NCI-H2196 treated with DMSO at 0.1 percent for 48 hours (cell line): Measurements from ENCODE around the gene NFAM1.

Source experiments
- DNase-seq: peaks from one replicate; lab custom pipeline; 2025; ENCODE audit not compliant: unreplicated experiment; lab: John Stamatoyannopoulos, UW

The NFAM1 gene

GRCh38 chr22:42432020-42432596 lies at the start of gene NFAM1:
TSS of gene NFAM1 (minus strand) at chr22:42432403. CDS start at chr22:42432357, 46 bp downstream.
- no peak for DNase-seq

DNA sequence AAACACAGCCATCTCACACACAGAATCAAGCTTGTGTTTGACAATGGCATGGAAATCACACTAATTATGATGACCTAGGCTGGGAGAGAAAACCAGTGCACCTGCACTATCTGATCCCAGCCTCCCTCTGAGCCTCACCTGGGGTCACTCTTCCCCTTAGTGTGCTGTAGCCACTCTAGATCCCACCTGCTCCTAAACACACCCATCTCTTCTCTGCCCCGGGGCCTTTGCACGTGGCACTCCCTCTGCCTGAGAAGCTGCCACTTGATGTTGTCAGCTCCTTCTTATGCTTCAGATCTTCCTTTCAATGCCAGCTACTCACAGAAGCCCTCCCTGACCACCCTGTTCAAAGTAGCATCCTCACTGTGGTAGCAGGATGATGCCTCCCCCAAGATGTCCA lies 42.9 kb upstream of the NFAM1 start:
- no peak for DNase-seq

DNA sequence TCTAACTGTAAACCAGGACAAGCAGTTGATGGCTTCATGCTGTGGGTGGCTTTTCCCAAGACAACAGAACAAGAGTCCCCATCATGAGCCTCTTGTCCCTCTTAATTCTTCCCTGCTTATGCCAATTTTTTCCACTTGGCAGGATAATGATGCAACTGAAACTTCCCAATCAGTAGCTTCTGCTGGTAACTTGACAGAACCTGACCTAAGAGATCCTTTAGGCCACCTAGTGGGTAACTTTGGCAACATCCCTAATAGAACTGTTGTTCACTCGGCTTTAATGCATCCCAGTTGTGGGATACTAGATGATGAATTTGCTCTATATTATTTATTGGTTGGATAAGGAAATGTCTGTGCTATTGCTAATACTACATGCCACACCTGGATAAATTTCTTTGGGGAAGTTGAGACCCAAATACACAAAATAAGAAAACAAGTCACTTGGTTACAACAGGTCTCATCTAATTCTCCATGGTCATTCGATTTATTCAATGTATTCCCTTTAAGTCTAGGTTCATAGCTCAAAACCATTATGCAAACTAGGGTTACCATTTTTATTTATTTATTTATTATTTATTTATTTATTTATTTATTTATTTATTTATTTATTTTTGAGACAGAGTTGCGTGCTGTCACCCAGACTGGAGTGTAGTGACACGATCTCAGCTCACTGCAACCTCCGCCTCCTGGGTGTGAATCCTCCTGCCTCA lies 41.4 kb upstream of the NFAM1 start:
- DNase-seq: peak; percentile 38

DNA sequence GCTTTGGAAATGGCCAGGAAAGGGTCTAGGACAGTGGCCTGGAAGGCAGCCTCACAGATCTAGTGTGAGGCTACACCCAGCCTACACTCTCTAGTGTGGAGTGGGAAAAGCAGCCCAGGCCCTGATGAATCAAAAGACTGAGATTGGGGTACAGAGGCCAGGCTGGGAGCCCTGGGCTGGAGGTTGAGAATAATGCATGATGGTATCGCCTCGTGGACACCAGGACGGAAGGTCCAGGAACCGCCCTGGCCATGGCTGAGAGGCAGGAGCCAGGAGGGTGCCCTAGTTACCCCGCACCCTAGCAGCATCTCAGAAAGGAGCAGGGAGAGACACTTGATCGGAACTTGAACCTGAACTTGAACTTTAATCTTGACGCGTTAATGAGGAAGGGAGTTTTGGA lies 40.5 kb upstream of the NFAM1 start:
- no peak for DNase-seq

GRCh38 chr22:42471441-42471840 lies 39.2 kb upstream of the NFAM1 start:
- no peak for DNase-seq

DNA sequence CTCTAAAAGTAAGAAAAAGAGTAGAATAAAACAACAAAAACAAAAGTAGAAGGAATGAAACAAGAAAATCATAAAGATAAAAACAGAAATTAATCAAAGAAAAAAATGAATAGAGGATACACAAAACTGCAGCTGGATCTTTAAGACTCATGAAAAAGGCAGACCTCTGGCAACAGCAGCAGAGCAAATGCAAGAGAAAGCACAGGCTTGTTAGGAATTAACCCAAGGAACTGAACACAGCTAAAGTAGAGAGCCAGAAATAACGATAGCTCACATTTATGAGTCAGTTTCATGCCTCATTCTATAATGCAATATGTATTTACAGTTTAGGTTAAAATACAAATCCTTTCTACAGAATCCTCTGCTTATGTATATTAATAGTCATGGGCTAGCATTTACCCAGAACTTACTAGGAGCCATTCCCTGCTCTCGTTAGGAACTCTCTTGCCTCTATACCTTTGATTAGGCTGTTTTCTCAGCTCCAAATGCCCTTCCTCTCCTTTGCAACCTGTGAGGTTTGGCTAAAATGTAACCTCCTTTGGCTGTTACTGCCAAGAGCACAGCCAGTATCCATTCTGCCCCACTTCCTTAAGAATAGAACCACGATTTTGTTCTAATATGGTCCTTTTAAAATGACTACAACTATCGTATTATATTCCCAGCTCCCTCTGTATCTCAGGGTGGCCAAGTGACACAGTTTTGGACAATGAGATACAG lies 38.3 kb upstream of the NFAM1 start:
- DNase-seq: no peak

GRCh38 chr22:42468841-42469240 lies 36.6 kb upstream of the NFAM1 start:
- DNase-seq: no peak

- peak; percentile 24 for DNase-seq
Measured at GRCh38 chr22:42462016-42462415, 29.8 kb upstream of the NFAM1 start.

DNA sequence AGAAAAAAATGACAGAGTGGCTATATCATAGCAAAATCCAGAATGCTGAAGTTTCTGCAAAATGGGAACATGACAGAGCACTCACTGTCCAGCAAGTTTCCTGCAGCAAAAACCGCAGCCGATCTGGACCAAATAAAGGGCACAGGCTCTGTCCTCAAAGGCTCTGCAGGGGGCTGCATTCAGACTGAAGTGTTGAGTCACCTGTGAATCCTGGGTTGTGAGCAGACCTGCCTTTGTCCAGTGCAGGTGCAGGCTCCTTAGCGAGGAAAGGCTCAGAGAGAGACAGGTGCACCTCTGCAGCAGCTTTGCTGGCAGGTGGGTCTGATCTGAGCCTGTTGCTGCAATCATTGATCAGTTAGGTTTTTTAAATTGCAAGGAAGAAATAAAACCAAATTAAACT lies 29.3 kb upstream of the NFAM1 start:
- DNase-seq: peak; percentile 70

GRCh38 chr22:42459287-42460063 lies 27.3 kb upstream of the NFAM1 start:
- DNase-seq: no peak

DNA sequence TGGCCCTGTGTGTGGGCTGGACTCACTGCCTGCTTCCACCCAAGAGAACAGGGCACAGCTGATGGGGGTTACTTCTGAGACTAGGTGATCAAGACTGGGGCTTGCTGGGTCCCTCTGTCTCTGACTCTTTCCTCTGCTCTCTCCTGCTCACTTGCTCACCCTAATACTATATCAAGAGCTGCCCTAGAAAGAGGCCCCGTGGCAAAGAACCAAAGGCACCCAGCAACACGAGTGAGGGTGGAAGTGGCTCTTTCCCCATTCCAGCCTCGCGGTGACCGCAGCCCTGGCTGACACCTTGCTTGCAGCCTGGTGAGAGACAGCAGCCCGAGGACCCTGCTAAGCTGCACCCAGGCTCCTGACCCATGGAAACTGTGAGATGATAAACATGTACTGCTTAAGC lies 20.7 kb upstream of the NFAM1 start:
- DNase-seq: no peak

DNA sequence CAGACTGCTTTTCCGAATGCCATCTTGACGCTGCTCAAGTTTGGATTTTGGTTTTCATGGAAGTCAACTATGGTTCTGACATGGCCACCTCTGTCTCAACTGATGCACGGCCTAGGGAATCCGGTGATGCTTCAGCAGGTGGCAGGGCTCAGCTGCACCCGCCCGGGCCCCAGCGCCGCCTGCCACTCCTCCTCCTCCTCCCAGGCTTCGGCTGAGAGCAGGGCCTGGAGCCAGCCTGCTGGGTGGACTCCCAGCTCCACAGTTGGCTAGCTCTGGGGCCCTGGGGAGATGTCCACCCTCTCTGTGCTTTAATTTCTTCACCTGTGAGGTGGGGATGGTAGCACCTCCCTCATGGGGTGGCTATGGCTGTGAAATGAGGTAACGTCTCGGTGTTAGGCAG lies 20.3 kb upstream of the NFAM1 start:
- DNase-seq: no peak

GRCh38 chr22:42451499-42452145 lies 19.4 kb upstream of the NFAM1 start:
- no peak for DNase-seq

GRCh38 chr22:42450862-42451261 lies 18.7 kb upstream of the NFAM1 start:
- no peak for DNase-seq

- no peak for DNase-seq
Measured at GRCh38 chr22:42446151-42446550, 13.9 kb upstream of the NFAM1 start.

GRCh38 chr22:42444077-42444904 lies 12.1 kb upstream of the NFAM1 start:
- DNase-seq: peak; percentile 74

- no peak for DNase-seq
Measured at GRCh38 chr22:42443240-42444076, 11.3 kb upstream of the NFAM1 start.

DNA sequence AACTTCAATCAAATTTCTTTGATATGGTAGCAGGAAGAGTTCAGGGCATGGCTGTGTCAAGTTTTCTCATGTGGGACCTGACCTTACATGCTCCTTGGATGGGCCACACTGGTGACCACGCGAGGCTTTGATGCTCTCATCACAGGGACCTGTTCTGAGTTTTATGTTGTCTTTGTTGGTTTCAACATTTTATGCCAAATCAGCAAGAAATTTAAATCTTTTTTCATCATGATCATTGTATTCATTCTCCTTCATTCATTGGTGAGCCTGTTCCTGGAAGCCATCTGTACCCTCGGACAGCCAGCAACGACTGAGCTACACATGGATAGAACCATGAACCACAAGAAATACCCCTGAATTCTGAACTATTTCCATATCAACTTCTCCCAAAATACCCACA lies 10.5 kb upstream of the NFAM1 start:
- DNase-seq: no peak

DNA sequence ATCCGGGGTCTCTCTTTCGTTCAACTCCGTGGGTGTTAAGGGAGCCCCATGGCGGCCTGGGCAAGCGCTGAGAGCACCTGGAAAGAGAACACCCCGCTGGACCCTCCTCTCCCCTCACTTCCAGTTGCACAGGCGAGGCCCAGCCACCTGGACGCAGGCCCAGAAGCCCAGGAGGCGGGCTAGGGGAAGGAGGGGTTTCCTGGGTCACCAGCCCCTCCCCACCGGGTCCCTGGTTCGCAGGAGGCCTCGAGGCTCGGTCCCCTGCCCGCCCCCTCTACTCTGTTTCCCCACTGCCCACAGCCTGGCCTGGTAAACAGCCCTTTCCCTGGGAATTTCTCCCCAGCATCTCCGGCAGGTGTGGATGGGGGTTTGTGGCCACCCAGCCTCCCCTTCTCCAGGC lies 8.5 kb upstream of the NFAM1 start:
- no peak for DNase-seq
